ENCODE measurements around the gene SPEM2.

- no peak for TF ChIP-seq CTCF (conservative IDR thresholded peaks at IDR 0.05; ENCODE audit: low read depth, low read length)
- TF ChIP-seq MAZ (IDR thresholded peaks at IDR 0.05; ENCODE audit: borderline replicate concordance, low read depth, low read length), result no peak
- TF ChIP-seq POLR2A (IDR thresholded peaks at IDR 0.05; ENCODE audit: low read depth, low read length), result no peak
- no peak for TF ChIP-seq RAD21 (IDR thresholded peaks at IDR 0.05; ENCODE audit: low read length)
These were observed 35.6 kb downstream of the SPEM2 start for GRCh38 chr17:7460850-7461660.
